Left lung (tissue), 14 donors: ENCODE data around the gene CDKN2C. TPM values are rescaled to one million over a fixed set of nuclear protein-coding genes. Genes with fewer than 3 reads are reported as not detected.

Experiments used
- ATAC-seq: fragments of 200-7000 bp; cut with Tn5 transposase; one replicate; pipeline ENCODE4 v1.9.1; 2020; ENCODE audit warnings: moderate library complexity
- DNase-seq, 4 donors: peaks; one replicate each; pipeline ENCODE4 v3.0.0-alpha.2; 2013 to 2020
- H3K27ac ChIP-seq, 2 donors: fragments of 200-600 bp; sonication (generic) in 1 of 2; one replicate each; pipeline versions ENCODE4 v1.5.0 to v1.8.0; 2020 to 2021
- H3K27me3 ChIP-seq, 2 donors: fragments of 200-600 bp; sonication (generic) in 1 of 2; one replicate each; pipeline versions ENCODE4 v1.5.0 to v1.8.0; 2020 to 2021
- H3K36me3 ChIP-seq, 2 donors: fragments of 200-600 bp; sonication (generic) in 1 of 2; one replicate each; pipeline versions ENCODE4 v1.5.0 to v1.8.0; 2020 to 2021
- H3K4me1 ChIP-seq, 2 donors: fragments of 200-600 bp; one replicate each; pipeline ENCODE4 v1.8.0; 2021
- H3K4me3 ChIP-seq, 2 donors: fragments of 200-600 bp; sonication (generic) in 1 of 2; one replicate each; pipeline versions ENCODE4 v1.5.0 to v1.8.0; 2020 to 2021; ENCODE audit warnings: mild to moderate bottlenecking in 1 of 2
- H3K9me3 ChIP-seq, 2 donors: fragments of 200-600 bp; sonication (generic) in 1 of 2; one replicate each; pipeline versions ENCODE4 v1.5.0 to v1.8.0; 2020 to 2021
- intact Hi-C, 2 donors: fragments of 100-400 bp; cut with DNase I; formaldehyde crosslinking; loops; one replicate each; pipeline versions ENCODE4 v1.11.2 to v1.14.2; 2022
- long read RNA-seq, 12 donors: library from polyadenylated mRNA in 2 of 12; unstranded in 2 of 12; transcript quantifications; one replicate each; pipeline ENCODE4 v2.0.0 and lab custom pipeline, GENCODE V29; 2019 to 2026
- polyA plus RNA-seq, 6 donors: library from polyadenylated mRNA; unstranded; fragments of 120-200 nt; gene quantifications; one replicate each; pipeline ENCODE4 v1.2.1, GENCODE V29; 2013; ENCODE audit not compliant: insufficient read length in 6 of 6
- total RNA-seq, 2 donors: library from RNA; stranded (reverse); fragmentation: NEBNext Ultra II Directional; extraction: Animal tissue kit (Norgen Biotek cat#: 25700); gene quantifications; one replicate each; pipeline ENCODE4 v1.2.1, GENCODE V29; 2021
- TF ChIP-seq, protein P1 (sequence below), 2 donors: fragments of 200-600 bp; sonication (generic) in 1 of 2; IDR thresholded peaks; one replicate each; pipeline versions ENCODE4 v1.5.0 to v1.8.0; 2021; ENCODE audit warnings: antibody characterized with exemption in 2 of 2
- donor health status: DM: no; HTN: yes; CAD: no.
- donor health status: DM: no; HTN: no; CAD: no.

CDKN2C gene
- total RNA-seq (10 to 100 TPM; 12.3 to 16.4 TPM), polyA plus RNA-seq (10 to 100 TPM; 15.5 to 35.5 (median 21.3) TPM)
- long read RNA-seq, donor 1, transcript CDKN2C-203 (3 exons, 2,086 nt), result major isoform, 12 of 26 reads
- long read RNA-seq, donor 1, partial matches to known transcripts, result 13 of 26 reads
- long read RNA-seq, donor 1, other reads (novel, unspliced or antisense), result 0 of 26 reads
- long read RNA-seq, donor 2, transcript CDKN2C-203 (3 exons, 2,086 nt), result major isoform, 7 of 22 reads
- long read RNA-seq, donor 2, partial matches to known transcripts, result 14 of 22 reads
- long read RNA-seq, donor 2, other reads (novel, unspliced or antisense), result 0 of 22 reads
- long read RNA-seq, donor 3, transcript CDKN2C-203 (3 exons, 2,086 nt), result major isoform, 7 of 9 reads
- long read RNA-seq, donor 3, partial matches to known transcripts, result 0 of 9 reads
- long read RNA-seq, donor 3, other reads (novel, unspliced or antisense), result 0 of 9 reads
- long read RNA-seq, donor 4, transcript CDKN2C-202 (2 exons, 1,220 nt), result major isoform, 5 of 8 reads
- long read RNA-seq, donor 4, partial matches to known transcripts, result 0 of 8 reads
- long read RNA-seq, donor 4, other reads (novel, unspliced or antisense), result 0 of 8 reads
- long read RNA-seq, donor 5, partial matches to known transcripts, result 0 of 3 reads
- long read RNA-seq, donor 5, other reads (novel, unspliced or antisense), result 0 of 3 reads
- long read RNA-seq, donor 6, transcript CDKN2C-203 (3 exons, 2,086 nt), result major isoform, 15 of 26 reads
- long read RNA-seq, donor 6, partial matches to known transcripts, result 8 of 26 reads
- long read RNA-seq, donor 6, other reads (novel, unspliced or antisense), result 0 of 26 reads
- long read RNA-seq, donor 7, partial matches to known transcripts, result 0 of 4 reads
- long read RNA-seq, donor 7, other reads (novel, unspliced or antisense), result 0 of 4 reads
- long read RNA-seq, donor 8, transcript CDKN2C-203 (3 exons, 2,086 nt), result major isoform, 10 of 14 reads
- long read RNA-seq, donor 8, partial matches to known transcripts, result 0 of 14 reads
- long read RNA-seq, donor 8, other reads (novel, unspliced or antisense), result 0 of 14 reads
- long read RNA-seq, donor 9, result 0 reads
- long read RNA-seq, donor 10, transcript CDKN2C-202 (2 exons, 1,220 nt), result major isoform, 13 of 21 reads
- long read RNA-seq, donor 10, transcript CDKN2C-203 (3 exons, 2,086 nt), result minor isoform, 7 of 21 reads
- long read RNA-seq, donor 10, partial matches to known transcripts, result 0 of 21 reads
- long read RNA-seq, donor 10, other reads (novel, unspliced or antisense), result 1 of 21 reads
- long read RNA-seq, donor 11, transcript CDKN2C-203 (3 exons, 2,086 nt), result major isoform, 10 of 12 reads
- long read RNA-seq, donor 11, partial matches to known transcripts, result 0 of 12 reads
- long read RNA-seq, donor 11, other reads (novel, unspliced or antisense), result 0 of 12 reads
- long read RNA-seq, donor 12, transcript CDKN2C-203 (3 exons, 2,086 nt), result major isoform, 5 of 5 reads
- long read RNA-seq, donor 12, partial matches to known transcripts, result 0 of 5 reads
- long read RNA-seq, donor 12, other reads (novel, unspliced or antisense), result 0 of 5 reads

DNA sequence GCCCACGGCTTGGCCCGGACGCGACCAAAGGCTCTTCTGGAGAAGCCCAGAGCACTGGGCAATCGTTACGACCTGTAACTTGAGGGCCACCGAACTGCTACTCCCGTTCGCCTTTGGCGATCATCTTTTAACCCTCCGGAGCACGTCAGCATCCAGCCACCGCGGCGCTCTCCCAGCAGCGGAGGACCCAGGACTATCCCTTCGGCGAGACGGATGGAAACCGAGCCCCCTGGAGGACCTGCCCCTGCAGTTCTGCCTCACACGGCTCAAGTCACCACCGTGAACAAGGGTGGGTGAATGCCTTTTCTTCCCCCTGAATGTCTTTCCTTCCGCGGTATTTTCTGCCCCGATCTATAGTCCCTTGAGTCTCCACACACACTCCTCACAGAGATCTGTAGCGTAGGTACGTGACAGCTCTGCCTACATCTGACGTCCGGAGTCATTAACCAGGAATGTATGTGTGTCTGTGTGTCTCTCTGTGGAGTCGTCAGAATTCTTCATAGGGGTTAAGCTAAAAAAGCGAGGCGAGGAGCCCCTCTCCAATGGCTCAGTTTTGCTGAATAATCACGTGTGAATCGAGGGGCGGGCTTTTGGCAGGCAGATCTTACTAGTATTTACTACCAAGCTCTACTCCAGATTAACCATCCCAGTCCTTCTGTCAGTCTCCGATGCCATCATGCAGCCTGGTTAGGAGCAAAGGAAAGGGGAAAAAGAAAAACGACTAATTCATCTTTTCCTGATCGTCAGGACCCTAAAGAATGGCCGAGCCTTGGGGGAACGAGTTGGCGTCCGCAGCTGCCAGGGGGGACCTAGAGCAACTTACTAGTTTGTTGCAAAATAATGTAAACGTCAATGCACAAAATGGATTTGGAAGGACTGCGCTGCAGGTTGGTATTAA lies at the start of gene CDKN2C:
Gene CDKN2C (plus strand): TSS at position 635 of the 898 bp plus-strand sequence. CDS start 124 bp downstream, at position 759.
- ATAC-seq (peak; percentile 51), DNase-seq (peak; percentile 78 to 89 (median 88))
- intact Hi-C loops, result no loop called here
- H3K36me3 ChIP-seq, result no peaks in the 10 kb centered on the region
- TF ChIP-seq, protein P1, sequence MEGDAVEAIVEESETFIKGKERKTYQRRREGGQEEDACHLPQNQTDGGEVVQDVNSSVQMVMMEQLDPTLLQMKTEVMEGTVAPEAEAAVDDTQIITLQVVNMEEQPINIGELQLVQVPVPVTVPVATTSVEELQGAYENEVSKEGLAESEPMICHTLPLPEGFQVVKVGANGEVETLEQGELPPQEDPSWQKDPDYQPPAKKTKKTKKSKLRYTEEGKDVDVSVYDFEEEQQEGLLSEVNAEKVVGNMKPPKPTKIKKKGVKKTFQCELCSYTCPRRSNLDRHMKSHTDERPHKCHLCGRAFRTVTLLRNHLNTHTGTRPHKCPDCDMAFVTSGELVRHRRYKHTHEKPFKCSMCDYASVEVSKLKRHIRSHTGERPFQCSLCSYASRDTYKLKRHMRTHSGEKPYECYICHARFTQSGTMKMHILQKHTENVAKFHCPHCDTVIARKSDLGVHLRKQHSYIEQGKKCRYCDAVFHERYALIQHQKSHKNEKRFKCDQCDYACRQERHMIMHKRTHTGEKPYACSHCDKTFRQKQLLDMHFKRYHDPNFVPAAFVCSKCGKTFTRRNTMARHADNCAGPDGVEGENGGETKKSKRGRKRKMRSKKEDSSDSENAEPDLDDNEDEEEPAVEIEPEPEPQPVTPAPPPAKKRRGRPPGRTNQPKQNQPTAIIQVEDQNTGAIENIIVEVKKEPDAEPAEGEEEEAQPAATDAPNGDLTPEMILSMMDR (IDR thresholded peaks at IDR 0.05), result no peak
- H3K9me3 ChIP-seq, result no peaks in the 10 kb centered on the region
- no peaks in the 10 kb centered on the region for H3K27me3 ChIP-seq
- peak within 1 kb of the TSS; percentile 97 for H3K27ac ChIP-seq
- peak within 1 kb of the TSS; percentile 71 to 88 for H3K4me3 ChIP-seq
- peaks cover 0 to 27% of the 10 kb centered on the region in 2 donors for H3K4me1 ChIP-seq

DNA sequence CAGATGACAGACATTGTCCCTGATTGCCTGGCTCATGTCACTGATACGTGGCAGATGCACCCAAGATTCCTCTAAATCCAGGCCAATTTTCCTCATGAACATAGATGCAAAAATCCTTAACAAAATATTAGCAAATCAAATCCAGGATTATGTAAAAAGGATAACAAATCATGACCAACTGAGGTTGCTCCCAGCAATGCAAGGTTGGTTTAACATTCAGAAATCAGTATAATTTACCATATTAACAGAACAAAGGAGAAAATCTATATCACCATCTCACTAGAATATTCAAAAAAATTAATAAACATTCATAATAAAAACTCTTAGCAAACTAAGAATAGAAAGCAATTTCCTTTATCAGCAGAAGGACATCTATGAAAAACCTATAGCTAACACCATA lies 49.6 kb upstream of the CDKN2C start:
- ATAC-seq, result no peak
- DNase-seq, result no peak
- Histone ChIP-seq H3K27ac (no peak overlapping the region), H3K27me3 (no peaks in the 10 kb centered on the region), H3K9me3 (peaks cover 0 to 9% of the 10 kb centered on the region in 2 donors), H3K36me3 (no peaks in the 10 kb centered on the region), H3K4me3 (no peak overlapping the region), H3K4me1 (no peaks in the 10 kb centered on the region)
- intact Hi-C loops, result no loop called here
- TF ChIP-seq, protein P1 (IDR thresholded peaks at IDR 0.05), result no peak

DNA sequence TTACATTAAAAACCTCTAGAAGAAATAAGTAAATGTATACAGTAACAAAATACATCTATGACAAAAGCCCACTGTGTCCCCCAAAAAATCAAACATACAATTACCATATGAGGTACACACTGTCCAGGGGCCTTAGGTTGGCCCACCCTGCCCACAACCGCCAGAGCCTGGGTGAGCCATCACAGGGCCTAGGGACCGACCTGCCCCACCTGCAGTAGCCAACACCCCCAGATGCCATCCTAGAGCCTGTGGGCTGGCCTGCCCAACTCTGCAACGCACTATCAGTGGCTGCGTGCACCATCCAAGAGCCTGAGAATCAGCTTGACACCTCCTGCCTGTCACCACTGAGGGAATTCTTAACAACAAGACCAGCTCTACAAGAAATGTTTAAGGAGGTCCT lies 49.0 kb upstream of the CDKN2C start:
- H3K4me1 ChIP-seq, result no peaks in the 10 kb centered on the region
- no peaks in the 10 kb centered on the region for H3K36me3 ChIP-seq
- H3K27ac ChIP-seq, result no peak overlapping the region
- intact Hi-C loops, result no loop called here
- ATAC-seq (no peak), DNase-seq (peak in 1 of 4 donors; percentile 41)
- TF ChIP-seq, protein P1 (IDR thresholded peaks at IDR 0.05), result no peak
- H3K4me3 ChIP-seq, result no peak overlapping the region
- H3K9me3 ChIP-seq, result peaks cover 0 to 9% of the 10 kb centered on the region in 2 donors
- H3K27me3 ChIP-seq, result no peaks in the 10 kb centered on the region

DNA sequence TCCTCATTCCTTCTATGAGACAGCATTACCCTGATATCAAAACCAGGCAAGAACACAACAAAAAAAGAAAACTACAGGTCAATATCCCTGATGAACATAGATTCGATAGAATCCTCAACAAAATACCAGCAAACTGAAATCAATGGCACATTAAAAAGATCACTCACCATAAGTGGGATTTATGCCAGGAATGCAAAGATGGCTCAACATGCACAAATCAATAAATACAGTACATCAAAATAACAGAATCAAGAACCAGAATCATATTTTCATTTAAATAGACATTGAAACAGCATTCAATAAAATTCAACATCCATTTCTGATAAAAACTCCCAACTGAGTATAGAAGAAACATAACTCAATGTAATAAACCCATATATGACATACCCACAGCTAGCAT lies 46.5 kb upstream of the CDKN2C start:
- TF ChIP-seq, protein P1 (IDR thresholded peaks at IDR 0.05), result no peak
- intact Hi-C loops, result no loop called here
- no peaks in the 10 kb centered on the region for H3K4me1 ChIP-seq

More for the DNA sequence above, 46.5 kb upstream of the CDKN2C start:
- no peak for DNase-seq
- H3K36me3 ChIP-seq, result no peaks in the 10 kb centered on the region
- H3K9me3 ChIP-seq, result peaks cover 0 to 9% of the 10 kb centered on the region in 2 donors
- H3K27ac ChIP-seq, result no peak overlapping the region
- no peaks in the 10 kb centered on the region for H3K27me3 ChIP-seq
- no peak for ATAC-seq
- H3K4me3 ChIP-seq, result no peak overlapping the region
